ENCODE results near the gene ZNF146.
A peak's percentile ranks its signal among the peaks of the same experiment; 100 is the strongest.
"Not testable (repeated sequence)": the region's sequence is repeated elsewhere in the genome, so short reads cannot be mapped to it uniquely, and the experiment has no call there.

Gene ZNF146

DNA sequence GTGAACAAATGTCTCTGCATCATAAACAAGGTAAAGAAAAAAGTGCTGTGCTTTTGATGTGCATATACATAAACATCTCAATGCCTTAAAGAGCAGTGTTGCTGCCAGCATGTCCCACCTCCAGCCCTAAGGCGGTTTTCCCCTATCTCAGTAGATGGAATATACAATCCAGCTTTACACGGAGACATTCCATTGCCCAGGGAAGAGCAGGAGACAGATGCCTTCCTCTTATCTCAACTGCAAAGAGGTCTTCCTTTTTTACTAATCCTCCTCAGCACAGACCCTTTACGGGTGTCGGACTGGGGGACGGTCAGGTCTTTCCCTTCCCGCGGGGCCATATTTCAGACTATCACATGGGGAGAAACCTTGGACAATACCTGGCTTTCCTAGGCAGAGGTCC is 18.7 kb downstream of the ZNF146 start:
- H3K27ac ChIP-seq (ENCODE audit: low read length); H3K9ac ChIP-seq (ENCODE audit: low read length in 2 of 2); H3K4me3 ChIP-seq (ENCODE audit: low read length in 2 of 2); H3K4me1 ChIP-seq (ENCODE audit: control insufficient read depth, insufficient read depth, low read length); H3K27me3 ChIP-seq (ENCODE audit: control insufficient read depth in 1 of 2, insufficient read depth in 2 of 2, low read length in 2 of 2); H3K9me3 ChIP-seq (ENCODE audit: control insufficient read depth in 2 of 2, low read length in 2 of 2): not testable (repeated sequence)
- H3K36me3 ChIP-seq (ENCODE audit: control insufficient read depth in 2 of 2, insufficient read depth in 2 of 2, low read length in 2 of 2): peaks cover 46 to 73% of the 10 kb centered on the region in 2 donors

DNA sequence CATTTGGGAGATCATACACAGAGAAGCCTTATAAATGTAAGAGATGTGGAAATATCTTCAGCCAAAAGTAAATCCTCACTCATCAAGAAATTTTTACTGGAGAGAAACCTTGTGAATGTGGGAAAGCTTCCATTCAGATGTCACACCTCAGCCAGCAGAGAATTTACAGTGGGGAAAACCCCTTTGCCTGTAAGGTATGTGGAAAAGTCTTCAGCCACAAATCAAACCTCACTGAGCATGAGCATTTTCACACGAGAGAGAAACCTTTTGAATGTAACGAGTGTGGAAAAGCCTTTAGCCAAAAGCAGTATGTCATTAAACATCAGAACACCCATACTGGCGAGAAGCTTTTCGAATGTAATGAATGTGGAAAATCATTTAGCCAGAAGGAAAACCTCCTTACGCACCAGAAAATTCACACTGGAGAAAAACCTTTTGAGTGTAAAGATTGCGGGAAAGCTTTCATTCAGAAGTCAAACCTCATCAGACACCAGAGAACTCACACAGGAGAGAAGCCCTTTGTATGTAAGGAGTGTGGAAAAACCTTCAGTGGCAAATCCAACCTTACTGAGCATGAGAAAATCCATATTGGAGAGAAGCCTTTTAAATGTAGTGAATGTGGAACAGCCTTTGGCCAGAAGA is 21.5 kb downstream of the ZNF146 start:
- H3K9ac ChIP-seq (ENCODE audit: low read length in 2 of 2): no peak overlapping the region
- no peaks in the 10 kb centered on the region for H3K27me3 ChIP-seq (ENCODE audit: control insufficient read depth in 1 of 2, insufficient read depth in 2 of 2, low read length in 2 of 2)
- H3K4me3 ChIP-seq (ENCODE audit: low read length in 2 of 2): no peak overlapping the region
- no peak overlapping the region for H3K27ac ChIP-seq (ENCODE audit: low read length)
- H3K36me3 ChIP-seq (ENCODE audit: control insufficient read depth in 2 of 2, insufficient read depth in 2 of 2, low read length in 2 of 2): peaks cover 31 to 56% of the 10 kb centered on the region in 2 donors
- no peaks in the 10 kb centered on the region for H3K9me3 ChIP-seq (ENCODE audit: control insufficient read depth in 2 of 2, low read length in 2 of 2)
- H3K4me1 ChIP-seq (ENCODE audit: control insufficient read depth, insufficient read depth, low read length): no peaks in the 10 kb centered on the region

DNA sequence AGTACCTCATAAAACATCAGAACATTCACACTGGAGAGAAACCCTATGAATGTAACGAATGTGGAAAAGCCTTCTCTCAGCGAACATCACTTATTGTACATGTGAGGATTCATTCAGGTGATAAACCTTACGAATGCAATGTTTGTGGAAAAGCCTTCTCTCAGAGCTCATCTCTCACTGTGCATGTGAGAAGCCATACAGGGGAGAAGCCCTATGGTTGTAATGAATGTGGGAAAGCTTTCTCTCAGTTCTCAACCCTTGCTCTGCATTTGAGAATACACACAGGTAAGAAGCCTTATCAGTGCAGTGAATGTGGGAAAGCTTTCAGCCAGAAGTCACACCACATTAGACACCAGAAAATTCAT is 22.0 kb downstream of the ZNF146 start:
- H3K4me1 ChIP-seq (ENCODE audit: control insufficient read depth, insufficient read depth, low read length): no peaks in the 10 kb centered on the region
- H3K9ac ChIP-seq (ENCODE audit: low read length in 2 of 2): no peak overlapping the region
- H3K27ac ChIP-seq (ENCODE audit: low read length): no peak overlapping the region
- H3K27me3 ChIP-seq (ENCODE audit: control insufficient read depth in 1 of 2, insufficient read depth in 2 of 2, low read length in 2 of 2): no peaks in the 10 kb centered on the region
- H3K4me3 ChIP-seq (ENCODE audit: low read length in 2 of 2): no peak overlapping the region
- H3K9me3 ChIP-seq (ENCODE audit: control insufficient read depth in 2 of 2, low read length in 2 of 2): no peaks in the 10 kb centered on the region
- H3K36me3 ChIP-seq (ENCODE audit: control insufficient read depth in 2 of 2, insufficient read depth in 2 of 2, low read length in 2 of 2): peaks cover 31 to 53% of the 10 kb centered on the region in 2 donors

DNA sequence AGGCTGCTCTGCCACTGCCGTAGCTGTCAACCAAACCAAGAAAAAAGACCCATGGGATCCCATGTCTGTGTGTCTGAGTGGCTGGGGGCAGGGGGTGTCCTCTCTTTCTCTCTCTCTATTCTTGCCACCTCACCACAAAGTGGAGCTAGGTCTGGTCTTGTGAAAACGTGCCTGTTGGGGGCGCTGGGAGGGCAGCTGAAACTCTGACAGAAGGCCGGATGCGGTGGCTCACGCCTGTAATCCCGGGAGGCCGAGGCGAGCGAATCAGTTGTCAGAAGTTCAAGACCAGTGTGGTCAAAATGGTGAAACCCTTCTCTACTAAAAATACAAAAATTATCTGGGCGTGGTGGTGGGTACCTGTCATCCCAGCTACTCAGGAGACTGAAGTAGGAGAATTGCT is 29.2 kb downstream of the ZNF146 start:
- H3K36me3 ChIP-seq (ENCODE audit: control insufficient read depth in 2 of 2, insufficient read depth in 2 of 2, low read length in 2 of 2): no peaks in the 10 kb centered on the region
- no peak overlapping the region for H3K9ac ChIP-seq (ENCODE audit: low read length in 2 of 2)
- no peaks in the 10 kb centered on the region for H3K9me3 ChIP-seq (ENCODE audit: control insufficient read depth in 2 of 2, low read length in 2 of 2)
- H3K4me1 ChIP-seq (ENCODE audit: control insufficient read depth, insufficient read depth, low read length): peaks cover 16% of the 10 kb centered on the region
- peaks cover 4 to 6% of the 10 kb centered on the region in 2 donors for H3K27me3 ChIP-seq (ENCODE audit: control insufficient read depth in 1 of 2, insufficient read depth in 2 of 2, low read length in 2 of 2)
- H3K4me3 ChIP-seq (ENCODE audit: low read length in 2 of 2): no peak overlapping the region
- H3K27ac ChIP-seq (ENCODE audit: low read length): no peak overlapping the region

DNA sequence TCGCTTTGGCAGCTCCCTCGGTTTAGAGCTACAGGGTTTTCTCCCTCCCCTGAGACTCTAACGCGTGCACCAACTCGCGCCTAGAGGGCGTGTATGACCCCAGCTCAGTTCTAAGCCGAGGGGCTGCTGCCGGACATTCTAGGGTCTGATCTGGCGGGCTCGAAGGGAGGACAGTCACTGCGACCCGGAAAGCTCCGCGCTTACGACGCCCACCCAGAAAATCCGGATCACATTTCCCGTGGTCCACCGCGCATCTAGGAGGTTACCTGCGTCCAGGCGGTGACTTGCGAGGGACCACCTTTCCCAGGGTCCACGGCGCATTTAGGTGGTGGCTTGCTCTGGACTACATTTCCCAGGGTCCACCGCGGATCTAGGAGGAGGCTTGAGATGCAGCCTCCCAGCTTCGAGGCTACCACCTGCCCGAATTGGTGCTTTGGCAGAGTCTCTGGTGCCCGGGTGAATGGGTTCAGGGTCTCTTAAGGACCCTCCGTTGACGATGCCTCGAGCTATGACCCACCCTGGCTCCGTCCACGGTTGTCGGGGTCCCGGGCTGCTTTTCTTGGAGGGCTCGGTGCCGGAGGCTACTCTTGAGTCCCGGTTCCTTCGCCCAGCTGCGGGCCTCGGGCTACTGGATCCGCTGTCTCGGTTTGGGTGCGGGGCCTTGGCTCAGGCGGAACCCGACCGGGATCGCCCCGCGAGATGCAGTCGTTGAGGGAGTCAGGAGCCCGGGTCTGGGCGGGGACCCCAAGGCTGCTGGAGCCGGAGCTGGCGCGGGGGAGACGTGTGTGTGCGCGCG is 30.5 kb downstream of the ZNF146 start:
- no peaks in the 10 kb centered on the region for H3K9me3 ChIP-seq (ENCODE audit: control insufficient read depth in 2 of 2, low read length in 2 of 2)
- peaks cover 16% of the 10 kb centered on the region for H3K4me1 ChIP-seq (ENCODE audit: control insufficient read depth, insufficient read depth, low read length)
- peak overlapping the region; percentile 70 to 75 for H3K4me3 ChIP-seq (ENCODE audit: low read length in 2 of 2)
- H3K27ac ChIP-seq (ENCODE audit: low read length): no peak overlapping the region
- no peaks in the 10 kb centered on the region for H3K36me3 ChIP-seq (ENCODE audit: control insufficient read depth in 2 of 2, insufficient read depth in 2 of 2, low read length in 2 of 2)
- H3K27me3 ChIP-seq (ENCODE audit: control insufficient read depth in 1 of 2, insufficient read depth in 2 of 2, low read length in 2 of 2): peaks cover 4 to 9% of the 10 kb centered on the region in 2 donors
- H3K9ac ChIP-seq (ENCODE audit: low read length in 2 of 2): no peak overlapping the region

DNA sequence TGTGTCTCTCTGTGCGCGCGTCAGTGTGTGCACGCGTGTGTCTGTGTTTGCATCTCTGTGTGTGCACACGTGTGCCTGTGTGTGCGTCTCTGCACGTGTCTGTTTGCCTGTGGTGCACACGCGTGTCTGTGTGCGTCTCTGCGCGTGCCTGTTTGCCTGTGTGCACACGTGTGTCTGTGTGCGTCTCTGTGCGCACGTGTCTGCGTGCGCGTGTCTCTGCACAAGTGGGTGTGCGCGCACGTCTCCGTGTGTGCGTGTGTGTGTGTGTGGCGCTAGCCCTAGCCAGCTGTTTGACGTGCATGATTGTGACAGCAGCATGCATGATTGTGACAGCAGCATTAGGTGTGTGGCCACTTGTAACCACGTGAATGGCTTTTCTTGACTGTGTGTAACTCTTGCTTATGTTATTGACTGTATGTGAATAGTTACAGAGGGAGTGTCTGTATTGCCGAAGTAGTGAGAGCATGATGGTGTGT is 31.1 kb downstream of the ZNF146 start:
- no peak overlapping the region for H3K27ac ChIP-seq (ENCODE audit: low read length)
- H3K4me3 ChIP-seq (ENCODE audit: low read length in 2 of 2): peak overlapping the region; percentile 70 to 75
- H3K9me3 ChIP-seq (ENCODE audit: control insufficient read depth in 2 of 2, low read length in 2 of 2): no peaks in the 10 kb centered on the region

DNA sequence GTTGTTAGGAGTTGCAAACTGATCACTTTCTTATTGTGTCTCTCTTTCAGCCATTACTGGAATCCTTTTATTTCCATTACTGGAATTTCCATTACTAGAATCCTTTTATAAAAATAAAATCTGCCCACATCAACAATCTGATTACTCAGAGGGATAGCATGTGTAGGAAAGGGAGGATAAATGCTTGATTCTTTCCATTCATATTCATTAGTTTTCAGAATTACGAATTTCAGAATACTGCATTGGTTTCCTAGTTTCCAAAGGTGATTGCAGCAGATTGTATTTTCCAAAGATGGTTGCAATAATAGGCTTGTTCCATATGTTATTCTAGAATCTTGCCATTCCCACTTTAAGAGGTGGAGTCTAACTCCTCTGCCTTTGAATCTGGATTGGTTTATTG is 37.1 kb downstream of the ZNF146 start:
- no peaks in the 10 kb centered on the region for H3K36me3 ChIP-seq (ENCODE audit: control insufficient read depth in 2 of 2, insufficient read depth in 2 of 2, low read length in 2 of 2)
- no peak overlapping the region for H3K9ac ChIP-seq (ENCODE audit: low read length in 2 of 2)
- no peak overlapping the region for H3K27ac ChIP-seq (ENCODE audit: low read length)
- no peaks in the 10 kb centered on the region for H3K4me1 ChIP-seq (ENCODE audit: control insufficient read depth, insufficient read depth, low read length)
- no peaks in the 10 kb centered on the region for H3K9me3 ChIP-seq (ENCODE audit: control insufficient read depth in 2 of 2, low read length in 2 of 2)
- H3K4me3 ChIP-seq (ENCODE audit: low read length in 2 of 2): no peak overlapping the region
- peaks cover 0 to 3% of the 10 kb centered on the region in 2 donors for H3K27me3 ChIP-seq (ENCODE audit: control insufficient read depth in 1 of 2, insufficient read depth in 2 of 2, low read length in 2 of 2)

More for the DNA sequence above, 31.1 kb downstream of the ZNF146 start:
- Histone ChIP-seq H3K4me1 (ENCODE audit: control insufficient read depth, insufficient read depth, low read length) (peaks cover 16% of the 10 kb centered on the region), H3K27me3 (ENCODE audit: control insufficient read depth in 1 of 2, insufficient read depth in 2 of 2, low read length in 2 of 2) (peaks cover 4 to 9% of the 10 kb centered on the region in 2 donors), H3K9ac (ENCODE audit: low read length in 2 of 2) (no peak overlapping the region), H3K36me3 (ENCODE audit: control insufficient read depth in 2 of 2, insufficient read depth in 2 of 2, low read length in 2 of 2) (no peaks in the 10 kb centered on the region)

DNA sequence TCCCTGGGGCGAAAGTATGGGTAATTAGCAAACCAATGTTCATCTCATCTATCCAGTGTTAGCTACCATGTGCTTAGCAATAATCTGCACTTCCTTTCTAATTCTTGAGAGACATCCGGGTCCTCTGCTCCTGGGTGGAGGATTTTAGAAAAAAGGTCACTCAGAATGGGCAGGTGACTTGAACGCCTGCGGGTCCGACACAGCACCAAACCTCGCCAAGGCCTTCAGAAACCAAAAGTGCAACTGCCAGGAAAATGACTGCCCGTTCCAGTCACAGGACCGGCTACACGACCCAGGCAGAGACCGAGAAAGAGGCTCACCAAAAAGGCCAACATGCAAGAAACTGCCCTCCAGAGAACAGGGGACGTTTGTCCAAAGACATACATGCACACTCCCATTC is 39.9 kb downstream of the ZNF146 start:
- no peak overlapping the region for H3K9ac ChIP-seq (ENCODE audit: low read length in 2 of 2)

DNA sequence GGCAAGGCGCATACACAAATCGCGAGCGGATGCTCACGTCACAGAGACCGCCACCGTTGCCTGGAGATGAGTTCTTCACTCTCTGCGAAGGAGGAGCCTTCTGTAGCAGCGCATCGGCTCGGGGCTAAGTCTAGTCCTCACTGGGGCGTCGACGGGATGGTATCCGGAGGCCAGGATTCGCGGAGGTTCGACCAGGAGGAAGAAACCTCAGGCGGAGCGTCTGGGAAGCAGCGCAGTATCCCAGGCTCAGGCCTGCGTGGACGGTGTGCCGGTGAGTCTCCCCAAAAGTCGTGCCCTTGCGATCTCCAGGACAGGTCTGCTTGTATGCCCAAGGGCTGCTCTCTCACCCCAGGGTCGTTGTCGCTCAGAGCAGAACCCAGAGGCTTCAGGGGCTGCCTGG is 40.4 kb downstream of the ZNF146 start:
- Histone ChIP-seq H3K9me3 (ENCODE audit: control insufficient read depth in 2 of 2, low read length in 2 of 2) (no peaks in the 10 kb centered on the region), H3K27me3 (ENCODE audit: control insufficient read depth in 1 of 2, insufficient read depth in 2 of 2, low read length in 2 of 2) (no peaks in the 10 kb centered on the region), H3K4me3 (ENCODE audit: low read length in 2 of 2) (no peak overlapping the region), H3K36me3 (ENCODE audit: control insufficient read depth in 2 of 2, insufficient read depth in 2 of 2, low read length in 2 of 2) (no peaks in the 10 kb centered on the region), H3K4me1 (ENCODE audit: control insufficient read depth, insufficient read depth, low read length) (peaks cover 3% of the 10 kb centered on the region), H3K9ac (ENCODE audit: low read length in 2 of 2) (no peak overlapping the region), H3K27ac (ENCODE audit: low read length) (no peak overlapping the region)

More for the DNA sequence above, 39.9 kb downstream of the ZNF146 start:
- H3K27me3 ChIP-seq (ENCODE audit: control insufficient read depth in 1 of 2, insufficient read depth in 2 of 2, low read length in 2 of 2): no peaks in the 10 kb centered on the region
- H3K27ac ChIP-seq (ENCODE audit: low read length): no peak overlapping the region
- H3K4me1 ChIP-seq (ENCODE audit: control insufficient read depth, insufficient read depth, low read length): peaks cover 3% of the 10 kb centered on the region
- no peaks in the 10 kb centered on the region for H3K9me3 ChIP-seq (ENCODE audit: control insufficient read depth in 2 of 2, low read length in 2 of 2)
- no peak overlapping the region for H3K4me3 ChIP-seq (ENCODE audit: low read length in 2 of 2)
- H3K36me3 ChIP-seq (ENCODE audit: control insufficient read depth in 2 of 2, insufficient read depth in 2 of 2, low read length in 2 of 2): no peaks in the 10 kb centered on the region

DNA sequence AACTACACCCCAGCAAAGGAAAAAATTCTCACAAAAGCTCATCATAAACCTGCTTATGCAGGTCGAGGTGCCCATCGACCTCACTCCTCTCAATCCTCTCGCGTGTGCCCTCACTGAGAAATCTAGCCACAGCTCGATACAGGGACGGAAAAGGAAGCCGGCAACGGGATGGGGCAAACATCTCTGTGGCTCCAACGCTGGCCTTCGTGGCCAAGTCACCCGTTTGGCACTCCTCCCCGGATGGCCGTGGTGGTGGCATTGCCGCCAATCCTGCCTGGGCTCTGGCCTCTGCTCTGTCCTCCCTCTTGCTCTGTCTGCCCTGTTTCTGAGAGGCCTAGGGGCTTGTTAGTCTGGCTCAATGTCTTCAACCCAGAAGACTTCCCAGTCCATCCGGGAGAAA is 41.2 kb downstream of the ZNF146 start:
- Histone ChIP-seq H3K27me3 (ENCODE audit: control insufficient read depth in 1 of 2, insufficient read depth in 2 of 2, low read length in 2 of 2) (no peaks in the 10 kb centered on the region), H3K9ac (ENCODE audit: low read length in 2 of 2) (no peak overlapping the region), H3K9me3 (ENCODE audit: control insufficient read depth in 2 of 2, low read length in 2 of 2) (no peaks in the 10 kb centered on the region), H3K4me1 (ENCODE audit: control insufficient read depth, insufficient read depth, low read length) (peaks cover 3% of the 10 kb centered on the region), H3K36me3 (ENCODE audit: control insufficient read depth in 2 of 2, insufficient read depth in 2 of 2, low read length in 2 of 2) (no peaks in the 10 kb centered on the region), H3K4me3 (ENCODE audit: low read length in 2 of 2) (no peak overlapping the region), H3K27ac (ENCODE audit: low read length) (no peak overlapping the region)
